ENCODE data around the gene VTI1B. TPM values are rescaled to one million over a fixed set of nuclear protein-coding genes. Genes with fewer than 3 reads are reported as not detected.
A peak's percentile ranks its signal among the peaks of the same experiment; 100 is the strongest.

VTI1B gene
- total RNA-seq, 1 experiment from 2014 or later, result 148 TPM

DNA sequence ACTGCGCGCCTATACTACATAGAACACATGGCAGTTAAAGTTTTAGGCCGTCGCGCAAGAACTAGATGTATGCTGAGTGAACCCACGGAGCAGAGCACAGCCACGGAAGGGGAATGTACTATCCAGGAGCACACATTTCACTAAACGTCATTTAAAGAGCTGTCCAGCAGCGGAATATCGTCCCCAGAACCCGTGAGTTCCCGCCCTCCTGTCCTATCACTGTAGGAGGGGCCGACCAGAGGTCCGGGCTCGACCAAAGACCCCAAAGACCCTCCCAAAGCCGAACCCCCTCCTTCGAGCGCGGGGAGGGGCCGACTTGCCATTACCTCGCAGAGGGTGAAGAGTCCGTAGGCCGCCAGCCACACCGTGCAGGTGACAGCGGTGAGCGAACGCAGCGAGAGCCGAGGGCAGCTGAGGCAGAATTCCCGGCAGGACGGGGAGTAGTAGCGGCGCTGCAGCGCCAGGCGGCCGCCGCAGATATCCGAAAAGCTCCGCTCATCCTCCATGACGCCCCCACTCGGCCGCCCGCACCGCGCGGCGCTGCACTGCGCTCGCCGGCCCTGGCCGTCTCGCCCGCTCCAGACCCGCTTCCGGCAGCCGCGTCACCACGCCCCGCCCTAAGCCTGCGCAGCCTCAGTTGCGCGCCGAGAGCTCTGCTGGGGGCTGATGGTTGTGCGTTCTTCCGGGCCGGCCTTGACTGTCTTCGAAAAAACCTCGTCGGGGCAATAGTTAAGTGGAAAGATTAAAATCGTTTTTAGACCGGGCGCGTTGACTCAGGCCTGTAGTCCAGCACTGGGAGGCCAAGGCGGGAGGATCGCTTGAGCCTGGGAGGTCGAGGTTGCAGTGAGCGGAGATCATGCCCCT lies 74.5 kb downstream of the VTI1B start, which contains the start of gene PIGH:
Gene PIGH, minus strand, starts transcription at position 571 of the 864 bp plus-strand sequence. Its CDS starts 65 bp downstream, at position 506.
- intact Hi-C loops (cut with micrococcal nuclease; ENCODE audit: unreplicated experiment), result no loop called here
- Histone ChIP-seq H3K27me3 (ENCODE audit: insufficient read depth, low read depth) (no peaks in the 10 kb centered on the region), H3K9me2 (ENCODE audit: insufficient read depth) (no peaks in the 10 kb centered on the region), H3K4me3 (peak within 1 kb of the TSS; percentile 87), H3K4me2 (peak within 1 kb of the TSS; percentile 76), H3K79me2 (ENCODE audit: low read depth) (peaks cover 14% of the 10 kb centered on the region), H3K36me3 (ENCODE audit: low read depth) (no peaks in the 10 kb centered on the region), H3F3A (ENCODE audit: insufficient read depth, low read depth) (peaks cover 38% of the 10 kb centered on the region), H3K9me3 (ENCODE audit: insufficient read depth, low read depth) (no peaks in the 10 kb centered on the region), H2AFZ (peak within 1 kb of the TSS; percentile 98), H3K4me1 (replicated peaks; ENCODE audit: insufficient read depth) (peaks cover 18% of the 10 kb centered on the region), H4K20me1 (ENCODE audit: insufficient read depth) (no peaks in the 10 kb centered on the region), H3K27ac (peak within 1 kb of the TSS; percentile 55)
- CTCF ChIA-PET, result interaction anchor here (0.6 to 1.2 kb wide), 4 partner anchors 21 to 104 kb away, joined by 3 to 12 read pairs (median 8); no protein-coding TSS in a partner anchor
- POLR2A ChIA-PET (ENCODE audit: unreplicated experiment), result interaction anchor here (0.5 to 0.7 kb wide), 7 partner anchors 13 to 1321 kb away, joined by 3 to 4 read pairs (median 3); partner anchors contain the start of gene PLEK2
- peak; percentile 63; the same call in 1 of the 2 replicates for TF ChIP-seq CTCF (conservative IDR thresholded peaks at IDR 0.05)
- TF ChIP-seq EZH2 (IDR thresholded peaks at IDR 0.05; ENCODE audit: low read depth), result no peak
- DNase-seq, result peak; percentile 69 to 91
- BruUV-seq (replicated peaks), result no TSS peak

Other genes with a start within 250 kb of the VTI1B start
- 1.2 and 1.6 TPM in 2 replicates for gene TMEM229B, start 185.9 kb downstream of the VTI1B start, total RNA-seq (2021)
- 13.6 and 18.5 TPM in 2 replicates for gene PLEKHH1, start 141.3 kb downstream of the VTI1B start, total RNA-seq (2021)
- gene PIGH, start 74.4 kb downstream of the VTI1B start, total RNA-seq (2021), result 9.8 and 13.0 TPM in 2 replicates
- 8.6 and 10.2 TPM in 2 replicates for gene ARG2, start 54.7 kb downstream of the VTI1B start, total RNA-seq (2021)
- 73.2 and 97.0 TPM in 2 replicates for gene RDH11, start 21.1 kb upstream of the VTI1B start, total RNA-seq (2021)
- not detected in 2 replicates for gene RDH12, start 27.3 kb upstream of the VTI1B start, total RNA-seq (2021)
- 18.9 and 19.2 TPM in 2 replicates for gene ZFYVE26, start 142.0 kb upstream of the VTI1B start, total RNA-seq (2021)
- gene RAD51B, start 145.1 kb upstream of the VTI1B start, total RNA-seq (2021), result 29.9 and 30.8 TPM in 2 replicates